Skin epidermis (tissue), 12 donors: ENCODE data around the gene FAM184B.
A peak's percentile ranks its signal among the peaks of the same experiment; 100 is the strongest.

ENCODE experiments used
- H3K27ac ChIP-seq, 21 experiments: fragments of 200-600 bp; sonication (generic) in 11 of 21; one replicate each; pipeline ENCODE4 v1.5.0; 2020; ENCODE audit warnings: mild to moderate bottlenecking in 3 of 21, inconsistent platforms in 2 of 21, moderate library complexity in 2 of 21
- H3K4me3 ChIP-seq, 7 experiments: fragments of 200-600 bp; sonication (generic) in 2 of 7; one replicate each; pipeline ENCODE4 v1.5.0; 2020; ENCODE audit warnings: inconsistent platforms in 2 of 7, mild to moderate bottlenecking in 2 of 7, moderate library complexity in 1 of 7

The FAM184B gene

DNA sequence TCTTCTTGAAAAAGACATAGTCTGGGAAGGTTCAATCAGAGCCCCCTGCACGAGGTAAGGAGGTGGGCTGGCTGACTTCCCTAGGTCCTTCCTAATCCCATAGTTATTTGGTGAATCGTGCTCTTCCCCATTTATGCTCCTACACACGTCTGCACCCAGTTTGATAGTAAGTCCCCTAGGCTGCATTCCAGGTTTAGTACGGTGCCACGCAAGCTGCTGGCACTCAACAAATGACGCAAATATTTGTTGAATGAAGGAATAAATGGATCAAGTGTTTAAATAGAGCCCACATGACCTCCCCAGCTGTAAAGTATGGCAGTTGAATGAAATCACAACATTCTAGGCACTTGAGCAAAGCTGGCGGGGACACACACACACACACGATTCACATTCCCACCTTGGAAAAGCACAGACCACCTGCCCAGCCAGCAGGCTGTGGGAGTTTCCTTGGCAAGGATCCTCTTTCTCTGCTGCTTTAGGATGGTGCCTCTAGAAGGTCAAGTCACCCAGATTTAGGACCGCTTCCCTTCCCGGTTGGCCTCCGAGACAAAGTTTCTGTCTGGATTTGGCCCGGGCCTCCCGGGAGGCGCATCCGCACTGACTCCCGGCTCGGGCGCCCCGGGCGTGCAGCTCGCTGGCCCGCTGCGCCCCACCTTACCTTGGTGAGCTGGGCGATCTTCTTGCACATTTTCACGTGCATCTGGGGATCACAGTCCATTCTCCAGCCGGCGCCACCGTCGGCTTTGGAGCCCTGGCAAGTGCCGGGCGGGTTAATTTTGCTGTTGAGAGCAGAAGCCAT is 721 bp downstream of the FAM184B start:
- H3K4me3 ChIP-seq: peak overlapping the region; percentile 17 to 42 (median 33)
- no peak overlapping the region for H3K27ac ChIP-seq

DNA sequence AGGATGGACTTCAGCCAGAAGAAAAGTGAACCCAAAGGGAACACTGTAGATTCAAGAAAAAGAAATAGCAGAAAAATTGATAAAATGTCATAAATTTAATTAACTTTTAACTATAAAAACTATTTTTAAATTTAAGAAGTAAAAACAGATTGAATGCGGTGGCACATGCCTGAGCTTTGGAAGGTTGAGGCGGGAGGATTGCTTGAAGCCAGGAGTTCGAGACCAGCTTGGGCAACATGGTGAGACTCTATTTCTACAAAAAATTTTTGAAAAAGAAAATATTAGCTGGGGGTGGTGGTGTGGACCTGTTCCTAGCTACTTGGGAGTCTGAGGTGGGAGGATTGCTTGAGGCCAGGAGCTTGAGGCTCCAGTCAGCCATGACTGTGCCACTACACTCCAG is 3.0 kb downstream of the FAM184B start:
- Histone ChIP-seq H3K27ac (no peak overlapping the region), H3K4me3 (no peak overlapping the region)

DNA sequence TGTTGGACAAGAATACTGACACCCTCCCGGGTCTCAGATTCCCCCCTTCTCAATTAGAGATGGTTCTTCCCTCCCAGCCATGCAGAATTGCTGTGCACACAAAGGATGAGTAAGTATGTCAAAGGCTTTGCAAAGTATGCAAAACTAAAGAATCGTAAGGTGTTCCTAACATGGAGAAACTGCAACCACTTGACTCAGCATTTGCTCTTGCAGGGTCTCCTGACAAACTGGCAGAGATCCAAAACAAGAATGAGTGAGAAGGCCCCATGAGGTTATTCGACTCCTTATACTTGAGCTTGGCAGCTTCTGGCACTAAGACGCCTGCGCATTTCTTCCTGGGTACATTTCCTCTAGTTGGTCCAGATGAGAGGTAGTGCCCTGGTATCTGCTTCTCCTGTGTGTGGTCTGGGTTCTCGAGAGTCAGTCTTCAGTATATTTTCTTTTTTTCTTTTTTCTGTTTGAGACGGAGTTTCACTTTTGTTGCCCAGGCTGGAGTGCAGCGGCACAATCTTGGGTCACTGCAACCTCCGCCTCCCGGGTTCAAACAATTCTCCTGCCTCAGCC is 8.2 kb downstream of the FAM184B start:
- Histone ChIP-seq H3K27ac (no peak overlapping the region), H3K4me3 (no peak overlapping the region)

DNA sequence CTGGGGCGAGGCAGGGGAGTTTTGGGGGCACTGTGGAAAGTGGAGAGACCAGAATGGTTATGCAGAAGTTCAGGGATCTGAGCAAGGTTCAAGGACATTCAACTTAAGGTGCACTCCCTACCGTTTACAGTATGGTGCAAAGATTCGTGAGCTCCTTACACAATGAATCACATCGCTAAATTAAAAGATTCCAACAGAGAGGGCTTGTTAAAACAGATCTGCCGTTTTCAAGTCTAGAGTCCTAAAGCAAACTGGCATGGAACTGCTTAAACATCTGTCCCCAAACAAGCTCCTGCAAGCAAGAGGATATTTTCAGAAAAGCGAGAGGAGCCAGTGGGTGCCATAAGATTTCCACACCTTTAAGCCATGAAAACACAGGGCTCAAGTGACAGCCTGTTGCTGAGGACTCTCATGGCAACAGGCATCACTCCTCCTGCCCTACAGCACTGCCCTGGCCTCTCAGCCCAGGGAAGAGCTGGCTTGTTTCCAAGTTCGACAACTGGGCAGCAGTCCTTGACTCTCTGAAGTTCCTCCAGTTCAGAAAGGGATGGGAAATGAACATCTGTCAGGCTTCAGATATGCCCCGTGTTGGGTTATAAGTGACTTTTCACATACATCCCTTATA is 10.0 kb downstream of the FAM184B start:
- no peak overlapping the region for H3K4me3 ChIP-seq

DNA sequence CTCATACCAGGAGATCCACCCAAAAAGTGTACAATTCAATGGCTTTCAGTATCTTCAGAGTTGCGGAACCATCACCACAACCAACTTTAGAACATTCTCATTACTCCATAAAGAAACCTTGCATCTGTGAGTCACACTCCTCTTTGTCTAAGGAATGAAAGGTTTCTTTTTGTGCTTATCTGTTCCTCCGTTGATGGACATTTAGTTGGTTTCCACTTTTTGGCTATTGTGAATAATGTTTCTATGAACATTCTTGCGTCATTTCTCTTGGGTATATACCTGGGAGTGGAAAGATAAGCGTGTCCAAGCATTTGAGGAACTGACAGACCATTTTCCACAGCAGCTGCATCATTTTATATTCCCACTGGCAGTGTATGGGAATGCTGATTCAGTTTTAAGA is 10.6 kb downstream of the FAM184B start:
- H3K4me3 ChIP-seq: no peak overlapping the region
- peak overlapping the region in 1 of 21 experiments; percentile 37 for H3K27ac ChIP-seq

More for the DNA sequence above, 10.0 kb downstream of the FAM184B start:
- peak overlapping the region in 1 of 21 experiments; percentile 37 for H3K27ac ChIP-seq

DNA sequence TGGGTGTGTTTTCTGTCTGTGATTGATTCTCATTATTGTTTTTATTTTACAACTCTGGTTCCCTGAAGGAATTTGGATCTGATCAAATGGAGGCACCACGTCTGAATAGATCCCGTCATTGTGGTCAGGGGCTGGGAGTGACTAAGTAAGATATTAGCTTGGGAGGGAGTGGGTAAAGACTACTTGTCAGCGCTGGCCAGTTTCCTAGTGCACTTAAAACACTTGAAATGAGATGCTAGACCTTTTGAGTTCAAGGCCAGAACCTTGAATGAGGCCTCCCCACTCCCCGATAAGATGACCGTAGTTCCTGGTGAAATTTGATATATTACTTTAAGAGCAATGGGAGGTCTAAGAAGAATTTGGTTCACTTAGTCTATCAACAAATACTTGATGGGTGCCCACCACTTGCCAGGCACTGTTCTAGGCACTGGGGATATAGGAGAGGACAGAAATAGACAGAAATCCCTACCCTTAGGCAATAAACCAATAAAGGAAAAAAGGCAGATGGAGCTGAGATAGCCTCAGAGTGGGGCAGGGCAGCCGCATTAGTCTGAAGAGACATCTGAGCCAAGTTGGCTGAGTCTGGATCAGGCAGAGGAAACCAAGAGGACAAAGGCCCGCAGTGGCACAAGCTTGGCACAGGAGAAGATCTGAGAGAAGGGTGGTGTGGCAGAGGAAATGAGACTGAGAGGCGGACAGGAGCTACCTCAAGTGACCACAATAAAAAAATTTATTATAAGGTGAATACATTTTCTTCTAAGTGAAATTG is 11.8 kb downstream of the FAM184B start:
- Histone ChIP-seq H3K27ac (no peak overlapping the region), H3K4me3 (no peak overlapping the region)

DNA sequence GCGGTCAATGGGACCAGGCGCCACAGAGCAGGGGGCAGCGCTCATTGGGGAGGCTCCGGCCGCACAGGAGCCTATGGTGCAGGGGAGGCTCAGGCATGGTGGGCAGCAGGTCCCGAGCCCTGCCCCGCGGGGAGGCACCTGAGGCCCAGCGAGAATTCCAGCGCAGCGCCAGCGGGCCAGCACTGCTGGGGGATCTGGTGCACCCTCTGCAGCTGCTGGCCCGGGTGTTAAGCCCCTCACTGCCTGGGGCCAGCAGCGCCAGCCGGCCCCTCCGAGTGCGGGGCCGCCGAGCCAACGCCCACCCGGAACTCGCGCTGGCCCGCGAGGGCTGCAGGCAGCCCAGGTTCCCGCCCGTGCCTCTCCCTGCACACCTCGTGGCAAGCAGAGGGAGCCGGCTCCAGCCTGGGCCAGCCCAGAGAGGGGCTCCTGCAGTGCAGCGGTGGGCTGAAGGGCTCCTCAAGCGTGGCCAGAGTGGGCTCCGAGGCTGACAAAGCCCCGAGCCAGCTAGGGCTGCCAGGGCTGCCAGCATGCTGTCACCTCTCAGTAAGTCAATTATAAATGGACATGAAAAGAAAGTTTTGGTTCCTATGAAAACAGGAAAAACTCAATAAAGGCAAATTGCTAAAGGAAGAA is 14.5 kb downstream of the FAM184B start:
- Histone ChIP-seq H3K27ac (no peak overlapping the region), H3K4me3 (no peak overlapping the region)

DNA sequence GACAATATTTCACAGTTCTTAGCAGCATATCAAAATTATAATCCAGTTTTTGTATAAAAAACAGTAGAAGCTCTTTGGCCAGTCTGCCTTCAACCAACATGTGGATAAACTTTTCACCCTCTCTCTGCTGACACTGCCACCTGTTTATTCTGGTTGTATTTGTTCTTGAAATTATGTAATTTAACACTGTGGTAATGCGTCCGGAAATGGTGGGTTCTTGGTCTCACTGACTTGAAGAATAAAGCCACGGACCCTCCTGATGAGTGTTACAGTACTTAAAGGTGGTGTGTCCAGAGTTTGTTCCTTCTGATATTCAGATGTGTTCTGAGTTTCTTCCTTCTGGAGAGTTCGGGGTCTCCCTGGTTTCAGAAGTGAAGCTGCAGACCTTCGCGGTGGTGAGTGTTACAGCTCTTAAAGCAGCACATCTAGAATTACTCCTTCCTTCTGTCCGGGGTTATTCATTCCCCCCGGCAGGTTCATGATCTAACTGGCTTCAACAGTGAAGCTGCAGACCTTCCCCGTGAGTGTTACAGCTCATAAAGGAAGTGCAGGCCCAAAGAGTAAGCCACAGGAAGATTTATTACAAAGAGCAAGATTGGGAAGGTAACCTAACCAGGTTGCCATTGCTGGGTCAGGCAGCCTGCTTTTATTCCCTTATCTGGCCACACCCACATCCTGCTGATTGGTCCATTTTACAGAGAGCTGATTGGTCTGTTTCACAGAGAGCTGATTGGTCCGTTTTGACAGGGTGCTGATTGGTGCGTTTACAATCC is 15.7 kb downstream of the FAM184B start:
- no peak overlapping the region for H3K4me3 ChIP-seq
- no peak overlapping the region for H3K27ac ChIP-seq

DNA sequence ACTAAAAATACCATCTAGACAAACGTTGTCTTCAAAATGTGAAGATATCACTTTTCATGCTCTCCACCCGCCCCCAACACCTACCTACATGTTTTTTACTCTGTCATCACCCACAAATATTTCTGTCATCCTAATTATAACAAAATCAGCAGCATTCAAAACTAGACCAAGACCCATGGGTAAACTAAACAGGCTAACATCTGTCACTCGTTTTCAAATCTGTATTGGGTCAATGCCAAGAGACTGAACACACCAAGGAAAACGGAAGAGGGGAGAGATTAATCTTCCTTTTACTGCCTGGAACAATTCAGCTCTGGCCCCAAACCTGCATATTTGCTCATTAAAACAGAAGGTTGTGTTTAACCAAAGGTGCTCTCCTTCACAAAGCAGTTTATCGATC is 17.5 kb downstream of the FAM184B start:
- H3K27ac ChIP-seq: no peak overlapping the region

DNA sequence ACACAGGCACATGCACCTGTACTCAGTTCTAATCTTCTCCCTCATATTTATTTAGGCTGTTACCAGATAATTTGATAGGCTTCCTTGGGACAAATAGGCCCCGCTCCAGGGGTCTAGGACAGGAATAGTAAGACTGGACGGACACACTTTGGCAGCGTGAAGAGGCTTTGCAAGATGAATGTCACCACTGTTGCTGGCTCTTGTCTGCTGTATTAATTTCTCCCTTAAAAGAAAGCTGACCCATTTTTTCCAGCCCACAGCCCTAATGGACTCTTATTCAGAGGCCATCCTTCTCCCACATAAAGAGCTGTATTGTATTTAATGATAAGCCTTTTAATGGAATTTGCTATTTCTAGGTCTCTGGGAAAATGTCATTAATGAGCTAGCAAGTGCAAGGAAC is 18.0 kb downstream of the FAM184B start:
- Histone ChIP-seq H3K27ac (no peak overlapping the region), H3K4me3 (no peak overlapping the region)

More for the DNA sequence above, 17.5 kb downstream of the FAM184B start:
- no peak overlapping the region for H3K4me3 ChIP-seq

DNA sequence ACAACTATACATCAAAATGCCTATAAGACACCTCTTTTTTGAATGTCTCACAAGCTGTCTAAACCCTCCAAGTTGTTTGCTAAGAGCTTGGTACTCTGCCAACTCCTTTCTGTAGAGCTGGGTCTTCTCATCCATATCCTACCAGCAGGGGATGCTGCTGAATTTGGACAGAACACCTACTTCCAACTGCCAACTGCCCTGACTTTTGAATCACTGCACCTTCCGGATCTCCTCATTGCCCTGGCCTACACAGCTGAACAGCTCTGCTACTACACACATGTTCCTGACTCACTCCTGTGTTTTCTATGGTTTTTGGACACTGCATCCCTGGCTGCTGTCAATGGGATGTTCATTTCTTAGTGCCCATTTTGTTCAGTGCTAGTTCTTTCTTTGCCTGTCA is 18.7 kb downstream of the FAM184B start:
- Histone ChIP-seq H3K4me3 (no peak overlapping the region), H3K27ac (no peak overlapping the region)

DNA sequence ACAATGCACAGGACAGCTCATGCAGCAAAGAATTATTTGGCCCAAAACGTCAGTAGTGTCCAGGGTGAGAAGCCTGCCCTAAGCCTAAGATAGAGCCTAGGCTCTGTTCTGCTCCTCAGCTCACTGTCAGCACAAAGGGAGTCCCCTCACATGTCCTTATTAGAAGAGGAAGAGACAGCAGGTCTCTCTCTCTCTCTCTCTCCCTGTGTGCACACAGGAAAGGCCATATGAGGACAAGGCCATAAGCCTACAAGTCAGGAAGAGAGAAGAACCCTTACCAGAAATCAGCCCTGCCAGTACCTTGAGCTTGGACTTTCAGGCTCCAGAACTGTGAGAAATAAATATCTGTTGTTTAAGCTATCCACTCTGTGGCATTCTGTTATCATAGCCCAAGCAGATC is 20.4 kb downstream of the FAM184B start:
- H3K4me3 ChIP-seq: no peak overlapping the region
- H3K27ac ChIP-seq: no peak overlapping the region

DNA sequence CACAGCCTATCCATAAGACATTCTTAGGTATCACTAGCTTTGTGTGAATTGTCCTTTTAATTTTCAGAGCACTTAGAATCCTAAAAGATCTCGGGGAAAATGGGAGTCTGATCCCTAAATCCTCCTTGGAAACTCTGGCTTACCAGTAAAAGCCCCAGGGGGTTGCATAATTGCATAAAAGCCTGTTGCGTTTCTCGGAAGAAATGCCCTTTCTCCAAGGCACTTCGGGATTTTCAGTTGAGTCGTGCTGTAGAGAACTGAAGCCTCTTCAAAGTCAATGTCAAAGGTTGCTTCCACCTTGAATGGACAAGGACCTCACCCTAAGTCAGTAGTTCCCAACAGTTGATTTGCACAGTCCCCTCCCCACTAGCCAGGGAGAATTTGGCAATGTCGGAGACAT is 20.8 kb downstream of the FAM184B start:
- Histone ChIP-seq H3K27ac (no peak overlapping the region), H3K4me3 (no peak overlapping the region)

DNA sequence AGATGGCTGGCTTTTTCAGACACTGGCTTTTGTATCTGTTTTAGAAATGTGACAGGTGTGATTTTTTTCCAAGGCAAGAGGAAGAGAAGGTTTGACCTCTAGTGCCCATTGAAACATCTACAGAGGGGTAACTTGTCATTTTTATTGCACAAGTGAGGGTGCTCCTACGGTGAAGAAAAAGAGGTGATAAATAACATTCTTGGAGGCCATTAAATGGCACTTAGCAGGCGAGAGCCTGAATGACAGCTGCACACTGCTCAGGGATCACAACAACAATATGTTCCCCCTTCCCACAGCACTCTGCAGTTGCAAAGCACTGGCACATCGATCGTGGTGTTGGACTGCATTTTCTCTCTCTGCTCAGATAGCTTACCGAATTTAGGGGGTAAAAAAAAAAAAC is 22.9 kb downstream of the FAM184B start:
- Histone ChIP-seq H3K27ac (no peak overlapping the region), H3K4me3 (no peak overlapping the region)

DNA sequence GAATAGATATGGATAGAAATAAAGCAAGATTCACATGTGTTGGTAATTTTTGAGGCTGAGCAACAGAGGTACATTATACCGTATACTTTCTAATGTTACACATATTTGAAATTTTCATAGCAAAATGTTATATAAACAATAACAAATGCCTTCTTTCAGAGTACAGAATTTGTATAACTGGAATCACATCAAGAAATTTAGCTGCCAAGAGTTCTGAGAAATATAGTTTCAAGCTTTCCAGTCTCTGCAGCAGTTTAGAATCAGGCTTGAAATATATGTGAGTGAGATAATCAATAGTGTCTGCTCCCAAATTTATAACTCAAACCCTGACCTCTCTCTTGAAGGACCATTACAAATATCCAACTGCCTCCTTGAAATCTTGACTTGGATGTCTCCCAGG is 23.8 kb downstream of the FAM184B start:
- H3K27ac ChIP-seq: no peak overlapping the region
- H3K4me3 ChIP-seq: no peak overlapping the region

DNA sequence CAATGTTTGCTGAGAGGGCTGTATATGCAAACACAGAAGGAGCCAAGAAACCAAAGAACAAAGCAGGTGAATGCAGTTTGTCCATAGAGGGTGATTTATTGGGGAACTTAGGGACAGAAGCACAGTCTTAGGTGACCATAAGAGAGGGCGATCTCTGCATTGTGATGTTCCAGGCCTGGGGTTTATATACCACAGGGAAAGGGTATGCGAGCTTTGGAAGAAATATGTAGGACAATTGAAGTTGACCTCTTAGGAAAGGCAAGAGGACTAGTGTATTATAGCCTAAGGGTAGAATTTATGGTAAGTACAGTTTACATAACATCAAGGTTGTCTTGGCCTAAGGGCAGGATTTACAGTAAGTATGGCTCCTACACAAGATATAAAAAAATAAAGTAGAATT is 27.8 kb downstream of the FAM184B start:
- Histone ChIP-seq H3K27ac (no peak overlapping the region), H3K4me3 (no peak overlapping the region)

DNA sequence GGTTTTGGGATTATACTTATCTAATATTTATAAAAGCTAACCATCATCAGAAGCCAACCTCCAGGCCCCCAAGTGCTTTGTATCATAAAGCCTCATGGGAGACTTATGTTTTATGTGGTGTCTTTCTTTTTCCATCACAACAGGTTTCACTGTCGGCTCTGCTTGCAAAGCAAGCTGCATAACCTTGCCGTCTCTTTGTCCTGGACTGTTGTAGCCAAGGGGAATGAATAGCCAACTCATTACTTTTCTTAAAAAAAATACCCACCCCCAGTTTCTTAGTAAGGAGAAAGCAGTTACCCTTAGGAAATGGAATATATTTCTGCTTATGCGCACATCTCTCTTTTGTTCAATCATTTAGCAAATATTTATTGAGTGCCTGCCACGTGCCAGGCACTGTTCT is 40.7 kb downstream of the FAM184B start:
- no peak overlapping the region for H3K27ac ChIP-seq
- no peak overlapping the region for H3K4me3 ChIP-seq

DNA sequence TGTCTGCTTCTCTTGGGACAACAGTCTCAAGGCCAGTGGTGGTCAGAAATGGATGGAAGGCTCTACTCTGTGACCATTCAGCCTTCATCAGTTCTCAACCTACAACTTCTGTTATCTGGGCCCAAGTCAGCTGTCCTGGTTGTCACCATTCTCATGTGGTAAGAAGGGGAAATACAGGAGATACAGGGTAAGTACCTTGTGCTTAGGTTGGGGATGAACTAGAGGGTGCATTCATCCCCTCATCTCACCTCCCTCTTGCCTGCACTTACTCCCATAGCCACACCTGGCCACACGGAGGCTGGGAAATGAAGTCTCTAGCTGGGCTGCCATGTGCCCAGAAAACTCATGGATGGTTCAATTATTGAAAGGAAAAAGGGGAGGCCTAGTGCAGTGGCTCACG is 44.9 kb downstream of the FAM184B start:
- H3K4me3 ChIP-seq: no peak overlapping the region

DNA sequence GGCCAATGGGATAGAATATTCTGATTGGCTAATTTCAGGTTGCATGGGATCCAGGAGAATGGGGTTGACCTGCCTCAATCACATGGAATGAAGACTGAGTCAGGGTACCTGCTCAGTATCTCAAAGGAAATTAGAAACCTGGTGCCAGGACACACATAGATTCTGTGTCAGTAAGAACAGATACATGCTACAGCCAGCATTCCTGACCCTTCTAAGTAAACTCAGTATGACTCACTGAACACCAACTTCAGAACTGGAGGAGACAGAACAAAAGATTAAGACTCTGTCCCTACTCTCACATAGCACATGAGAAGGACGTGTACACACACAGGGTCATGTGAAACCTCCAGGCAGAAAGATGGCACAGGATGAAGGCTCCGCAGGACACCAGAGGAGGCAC is 54.5 kb downstream of the FAM184B start:
- Histone ChIP-seq H3K27ac (no peak overlapping the region), H3K4me3 (no peak overlapping the region)

More for the DNA sequence above, 44.9 kb downstream of the FAM184B start:
- no peak overlapping the region for H3K27ac ChIP-seq
